ENCODE measurements around the gene GRIN2C.
"Not testable (repeated sequence)": the region's sequence is repeated elsewhere in the genome, so short reads cannot be mapped to it uniquely, and the experiment has no call there.

The GRIN2C gene

DNA sequence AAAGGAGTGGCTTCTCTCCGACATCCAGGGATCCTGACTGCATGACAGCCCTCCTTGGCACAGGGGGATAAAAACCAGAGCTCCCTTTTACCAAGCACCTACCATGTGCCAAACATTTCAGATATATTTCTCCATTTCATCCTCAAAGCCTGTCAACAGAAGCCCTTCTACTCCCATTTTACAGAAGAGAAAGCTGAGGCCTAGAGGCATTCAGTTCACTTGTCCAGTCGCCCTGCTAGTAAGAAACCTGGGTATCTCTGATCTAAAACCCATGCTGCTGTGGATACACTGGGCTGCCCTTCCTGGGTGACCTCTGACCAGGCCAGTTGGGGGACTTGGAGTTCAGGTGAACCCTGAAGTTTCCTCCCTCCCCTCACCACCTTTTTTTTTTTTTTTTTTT lies 19.0 kb upstream of the GRIN2C start:
- no peak for DNase-seq

GRCh38 chr17:74877592-74878548 lies 18.2 kb upstream of the GRIN2C start:
- no peak for DNase-seq

GRCh38 chr17:74875977-74876593 lies 16.4 kb upstream of the GRIN2C start:
- DNase-seq: no peak

DNA sequence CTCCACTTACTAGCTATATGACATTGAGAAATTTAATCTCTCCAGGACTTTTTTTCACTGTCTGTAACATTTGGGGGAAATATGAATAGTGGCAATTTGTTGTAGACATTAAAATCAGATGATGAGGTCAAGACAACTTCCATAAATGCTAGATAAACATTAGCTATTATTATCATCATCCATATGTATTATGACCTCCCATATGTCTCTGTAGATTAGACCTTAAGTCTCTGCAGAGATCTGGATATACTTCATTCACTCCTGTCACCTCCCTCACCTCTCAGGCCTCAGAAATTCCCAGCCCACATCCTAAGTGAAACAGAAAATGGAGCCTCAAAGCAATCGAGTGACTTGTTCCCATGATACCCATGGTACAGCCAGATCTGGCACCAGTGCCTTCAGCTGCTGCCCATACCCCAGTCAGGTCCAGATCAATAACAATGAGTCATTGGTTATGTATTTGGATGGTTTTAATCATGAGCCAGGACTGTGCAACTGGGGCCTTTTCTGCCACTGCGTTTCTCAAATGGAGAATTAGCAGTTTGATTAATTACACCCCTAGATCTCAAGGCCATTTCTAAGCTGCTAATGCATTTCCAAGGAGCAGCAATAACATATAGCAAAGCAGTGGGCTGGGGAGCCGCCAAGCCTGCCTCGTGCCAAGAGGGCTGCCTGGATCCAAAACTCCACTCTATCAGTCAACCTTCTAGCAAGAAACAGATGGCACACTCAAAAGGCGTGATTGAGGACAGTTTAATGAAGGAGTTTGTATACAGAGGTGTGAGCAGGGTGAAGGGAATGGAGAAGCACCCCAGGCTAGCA lies 15.7 kb upstream of the GRIN2C start:
- peak; percentile 100 for DNase-seq

DNA sequence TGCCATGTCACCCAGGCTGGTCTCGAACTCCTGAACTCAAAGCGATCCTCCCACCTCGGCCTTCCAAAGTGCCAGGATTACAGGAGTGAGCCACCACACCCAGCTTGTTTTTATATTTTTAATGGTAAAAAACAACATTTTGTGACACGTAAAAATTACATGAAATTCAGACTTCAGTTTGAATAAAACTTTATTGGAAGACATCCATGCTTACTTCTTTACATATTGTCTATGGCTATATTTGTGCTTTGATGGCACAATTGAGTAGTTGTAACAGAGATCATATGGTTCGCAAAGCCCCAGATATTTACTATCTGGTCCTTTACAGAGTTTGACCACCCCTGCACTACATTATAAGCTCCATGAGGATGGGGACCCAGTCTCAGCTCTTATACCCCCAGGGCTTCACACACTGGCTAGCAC lies 14.9 kb upstream of the GRIN2C start:
- DNase-seq: no peak

- DNase-seq: no peak
Observed at GRCh38 chr17:74873874-74874614, 14.4 kb upstream of the GRIN2C start.

GRCh38 chr17:74873037-74873873 lies 13.6 kb upstream of the GRIN2C start:
- peak; percentile 100 for DNase-seq

GRCh38 chr17:74872313-74873036 lies 12.8 kb upstream of the GRIN2C start, which contains the start of gene FDXR:
FDXR (minus strand) TSS chr17:74872994; CDS start chr17:74872944, 50 bp downstream.
- no peak for DNase-seq

DNA sequence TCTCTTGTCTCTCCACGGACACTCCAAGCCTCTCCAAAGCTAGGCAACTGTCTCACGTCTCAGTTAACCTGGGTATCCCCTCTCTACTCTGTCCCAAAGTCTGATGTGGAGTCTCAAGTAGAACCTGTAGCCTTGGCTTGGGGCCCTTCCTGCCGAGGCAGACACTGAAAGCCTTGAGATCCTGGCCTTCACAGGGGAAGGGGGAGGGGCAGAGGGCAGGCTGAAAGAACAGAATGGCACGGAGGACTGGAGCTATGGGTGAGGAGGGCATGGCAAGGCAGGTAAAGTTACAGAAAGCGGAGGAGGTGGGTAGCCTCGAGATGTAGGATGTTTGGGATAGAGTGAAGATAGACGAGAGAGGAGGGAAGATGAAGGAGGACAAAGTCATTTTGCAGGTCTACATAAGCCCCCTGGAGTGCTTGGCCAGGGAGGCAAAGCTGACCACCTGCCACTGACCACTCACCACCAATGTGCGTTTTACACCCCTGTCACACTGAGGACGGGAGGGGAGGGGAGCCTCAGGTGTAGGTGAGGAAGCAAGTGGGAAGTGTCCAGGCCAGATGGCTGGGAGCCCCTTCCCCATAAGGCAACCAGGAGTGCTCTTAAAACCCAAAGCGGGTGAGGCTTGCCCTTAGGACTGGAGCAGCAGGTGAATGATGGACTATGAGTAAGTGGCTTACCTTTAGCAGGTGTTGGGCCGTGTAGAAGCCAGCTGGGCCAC lies 11.8 kb upstream of the GRIN2C start:
- no peak for DNase-seq

GRCh38 chr17:74870512-74870911 lies 10.8 kb upstream of the GRIN2C start:
- peak; percentile 28 for DNase-seq

GRCh38 chr17:74870028-74870427 lies 10.3 kb upstream of the GRIN2C start:
- DNase-seq: not testable (repeated sequence)

GRCh38 chr17:74868908-74869255 lies 9.2 kb upstream of the GRIN2C start:
- no peak for DNase-seq

DNA sequence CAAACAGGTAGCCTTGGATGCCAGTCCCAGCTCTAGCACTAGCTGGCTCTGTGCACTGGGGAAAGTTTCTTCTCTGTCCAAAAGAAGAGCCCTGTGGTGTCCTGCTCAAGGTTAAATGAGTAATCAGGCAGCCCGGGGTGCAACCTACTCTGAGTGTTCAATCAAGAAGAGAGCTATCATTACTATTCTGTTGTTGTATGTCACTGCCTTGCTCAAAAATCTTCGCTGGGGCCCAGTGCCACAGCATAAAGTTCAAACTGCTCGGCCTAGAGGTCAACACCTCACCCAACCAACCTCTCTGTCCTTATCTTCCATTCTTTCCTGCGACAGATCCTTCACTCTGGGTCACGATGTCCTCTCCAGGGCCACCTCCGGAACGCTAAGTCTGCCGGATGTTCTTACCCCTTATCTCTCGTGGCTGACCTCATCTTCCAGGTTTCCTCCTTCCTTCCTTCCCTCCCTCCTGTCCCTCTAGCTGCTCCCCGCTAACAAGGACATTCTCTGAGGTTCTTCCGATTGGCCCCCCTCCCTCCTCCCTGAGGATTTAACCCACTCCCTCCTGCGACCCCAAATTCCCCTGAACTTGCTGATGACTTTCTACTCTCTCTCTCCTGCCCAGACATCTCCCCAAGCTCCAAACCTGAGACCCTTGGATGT lies 8.7 kb upstream of the GRIN2C start:
- DNase-seq: no peak

GRCh38 chr17:74866198-74866835 lies 6.6 kb upstream of the GRIN2C start:
- DNase-seq: no peak

- DNase-seq: no peak
Observed at GRCh38 chr17:74865504-74866197, 6.0 kb upstream of the GRIN2C start.

DNA sequence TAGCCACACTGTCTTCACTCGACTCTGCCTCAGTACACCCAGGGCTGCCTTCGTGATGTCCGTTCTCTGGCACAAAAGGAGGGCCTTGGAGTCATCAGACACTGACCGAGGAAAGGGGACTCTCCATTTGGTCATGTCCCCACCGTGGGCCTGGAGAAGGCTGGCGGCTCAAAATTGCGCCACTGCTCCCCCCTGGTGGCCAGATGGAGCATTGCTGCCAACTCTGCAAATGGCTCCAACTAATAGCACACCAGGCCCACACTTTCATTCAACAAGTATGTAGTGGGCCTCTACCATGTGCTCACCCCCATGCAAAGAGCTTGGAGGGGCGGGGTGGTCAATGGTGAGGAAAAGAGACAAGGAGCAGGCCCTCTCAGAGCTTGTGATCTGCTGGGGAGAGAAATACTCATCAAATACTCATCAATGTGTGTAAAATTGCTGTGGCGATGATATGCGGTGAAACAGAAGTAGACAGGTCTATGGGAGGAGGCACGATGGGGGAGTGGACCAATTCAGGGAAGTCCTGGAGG lies 5.2 kb upstream of the GRIN2C start:
- peak; percentile 54 for DNase-seq

GRCh38 chr17:74864297-74864865 lies 4.7 kb upstream of the GRIN2C start:
- no peak for DNase-seq

All from NCI-H446 treated with DMSO at 0.1 percent for 48 hours (cell line).